Measurements from ENCODE around the gene ITGA3. TPM values are rescaled to one million over a fixed set of nuclear protein-coding genes. Genes with fewer than 3 reads are reported as not detected.

The ITGA3 gene
- total RNA-seq, 1 experiment from 2014 or later, result 22.5 TPM

DNA sequence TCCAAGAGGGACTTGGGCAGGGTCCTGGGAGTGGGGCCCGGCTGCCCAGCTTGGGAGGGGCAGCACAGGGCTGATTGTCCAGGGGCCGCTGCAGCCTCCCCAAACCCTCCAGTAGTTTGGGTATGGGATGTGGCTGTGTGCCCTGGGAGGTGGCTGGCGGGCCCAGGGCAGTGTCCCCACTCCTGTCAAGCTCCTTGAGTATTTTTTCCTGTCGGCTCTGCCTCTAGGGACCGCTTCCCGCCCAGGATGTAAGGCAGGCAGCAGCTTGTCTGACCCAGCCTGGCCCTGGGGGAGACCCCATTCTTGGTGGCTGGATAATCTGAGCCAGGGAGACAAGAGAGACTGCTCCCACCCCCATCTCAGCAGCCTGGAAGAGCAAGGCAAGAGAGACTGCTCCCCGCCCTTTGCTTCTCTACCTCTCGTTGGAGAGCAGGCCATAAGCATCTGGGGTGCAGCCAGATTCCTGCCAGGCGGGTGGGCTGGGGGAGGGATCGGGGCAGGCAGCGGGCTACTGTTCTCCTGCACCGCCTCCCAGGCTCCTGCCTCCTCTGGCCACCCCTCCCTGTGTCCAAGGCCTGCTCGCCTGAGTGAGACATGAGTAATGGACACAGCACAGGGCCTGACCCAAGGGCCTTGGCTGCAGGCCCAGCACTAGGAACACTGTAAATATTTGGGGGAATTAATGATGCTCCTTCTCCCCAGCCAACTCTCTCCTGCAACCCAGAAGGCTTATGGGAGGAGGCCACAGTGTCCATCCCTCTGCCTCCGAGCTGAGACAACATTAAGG lies 18.4 kb upstream of the ITGA3 start:
- H3K23me2 ChIP-seq (ENCODE audit: insufficient read length, low read depth, low read length, poor library complexity, severe bottlenecking), result no peaks in the 10 kb centered on the region
- H3K27ac Mint-ChIP-seq, result no peak overlapping the region
- TF ChIP-seq, protein P1, sequence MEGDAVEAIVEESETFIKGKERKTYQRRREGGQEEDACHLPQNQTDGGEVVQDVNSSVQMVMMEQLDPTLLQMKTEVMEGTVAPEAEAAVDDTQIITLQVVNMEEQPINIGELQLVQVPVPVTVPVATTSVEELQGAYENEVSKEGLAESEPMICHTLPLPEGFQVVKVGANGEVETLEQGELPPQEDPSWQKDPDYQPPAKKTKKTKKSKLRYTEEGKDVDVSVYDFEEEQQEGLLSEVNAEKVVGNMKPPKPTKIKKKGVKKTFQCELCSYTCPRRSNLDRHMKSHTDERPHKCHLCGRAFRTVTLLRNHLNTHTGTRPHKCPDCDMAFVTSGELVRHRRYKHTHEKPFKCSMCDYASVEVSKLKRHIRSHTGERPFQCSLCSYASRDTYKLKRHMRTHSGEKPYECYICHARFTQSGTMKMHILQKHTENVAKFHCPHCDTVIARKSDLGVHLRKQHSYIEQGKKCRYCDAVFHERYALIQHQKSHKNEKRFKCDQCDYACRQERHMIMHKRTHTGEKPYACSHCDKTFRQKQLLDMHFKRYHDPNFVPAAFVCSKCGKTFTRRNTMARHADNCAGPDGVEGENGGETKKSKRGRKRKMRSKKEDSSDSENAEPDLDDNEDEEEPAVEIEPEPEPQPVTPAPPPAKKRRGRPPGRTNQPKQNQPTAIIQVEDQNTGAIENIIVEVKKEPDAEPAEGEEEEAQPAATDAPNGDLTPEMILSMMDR (conservative IDR thresholded peaks at IDR 0.05), result no peak
- peaks cover 20 to 33% of the 10 kb centered on the region in 2 experiments for H3K4me1 Mint-ChIP-seq
- H3K36me3 Mint-ChIP-seq (ENCODE audit: insufficient read depth in 1 of 3, low read depth in 3 of 3), result no peaks in the 10 kb centered on the region
- H3K79me2 ChIP-seq (ENCODE audit: insufficient read depth, low read length), result no peaks in the 10 kb centered on the region
- H3K23ac ChIP-seq (ENCODE audit: insufficient read length, low read depth, low read length), result no peak overlapping the region
- H2AFZ ChIP-seq (ENCODE audit: low read length), result no peak overlapping the region
- H3K27ac ChIP-seq (ENCODE audit: insufficient read length, low read depth, low read length), result no peak overlapping the region
- no peaks in the 10 kb centered on the region for H3K79me1 ChIP-seq (ENCODE audit: insufficient read depth, low read depth, low read length, poor library complexity, severe bottlenecking)
- no CpG with 5 or more reads among the region's 14 CpGs for WGBS (ENCODE audit: extremely low coverage, insufficient read length, low lambda C conversion rate)
- H3K9me3 Mint-ChIP-seq, result no peaks in the 10 kb centered on the region; a peak in 1 of 5 replicates
- no peak overlapping the region for H2BK120ac ChIP-seq (ENCODE audit: low read depth, low read length, poor library complexity, severe bottlenecking)
- H3K4ac ChIP-seq (ENCODE audit: low read depth, low read length), result no peak overlapping the region
- no peaks in the 10 kb centered on the region; the same call in 1 of the 2 replicates for H3K4me1 ChIP-seq (ENCODE audit: insufficient read depth, low read length)
- H2BK12ac ChIP-seq (ENCODE audit: insufficient read length, low read depth, low read length), result no peak overlapping the region
- no peak overlapping the region for H3K14ac ChIP-seq (ENCODE audit: insufficient read depth, low read length)
- no peak for DNase-seq
- H2AK5ac ChIP-seq (ENCODE audit: insufficient read length, low read length), result no peak overlapping the region
- no peak overlapping the region for H3T11ph ChIP-seq (ENCODE audit: low read length)
- H3K4me3 Mint-ChIP-seq, result no peak overlapping the region
- H3K27me3 Mint-ChIP-seq (ENCODE audit: low read depth), result peaks cover 12% of the 10 kb centered on the region
- no peak overlapping the region for H3K18ac ChIP-seq (ENCODE audit: insufficient read length, low read depth, low read length)
- no peak overlapping the region for H3K56ac ChIP-seq (ENCODE audit: insufficient read length, low read depth, low read length)
- no peak overlapping the region for H2BK5ac ChIP-seq (ENCODE audit: insufficient read length, low read length)
- H4K91ac ChIP-seq (ENCODE audit: insufficient read length, low read depth, low read length), result no peak overlapping the region
- no peak overlapping the region for H4K5ac ChIP-seq (ENCODE audit: insufficient read length, low read depth, low read length)
- no peak overlapping the region for H2BK15ac ChIP-seq (ENCODE audit: low read depth, low read length)
- H2BK20ac ChIP-seq (ENCODE audit: low read depth, low read length, poor library complexity, severe bottlenecking), result no peak overlapping the region
- H3K9me3 ChIP-seq (ENCODE audit: control insufficient read depth, low read depth, low read length), result no peaks in the 10 kb centered on the region
- no peaks in the 10 kb centered on the region for H4K20me1 ChIP-seq (ENCODE audit: control insufficient read depth, insufficient read depth, insufficient read length)
- no peak overlapping the region for H3K9ac ChIP-seq (ENCODE audit: extremely low read depth, insufficient read length, low read length)
- no peak overlapping the region for H3K4me2 ChIP-seq (ENCODE audit: insufficient read depth, insufficient read length, low read length)
- no peaks in the 10 kb centered on the region; the same call in 1 of the 2 replicates for H3K27me3 ChIP-seq (ENCODE audit: insufficient read depth, low read length)
- no peak overlapping the region for H4K8ac ChIP-seq (replicated peaks; ENCODE audit: insufficient read length, low read depth, low read length)
